H1 (cell line): ENCODE data around the gene TGIF1. TPM values are rescaled to one million over a fixed set of nuclear protein-coding genes. Genes with fewer than 3 reads are reported as not detected.

Source experiments
- CTCF ChIA-PET: fragments of 300-600 bp; sonication (Branson Sonifier 250); formaldehyde crosslinking; loops from one replicate; lab custom pipeline; 2021; ENCODE audit not compliant: partially characterized antibody; lab: Charles Lee
- POLR2A ChIA-PET: fragments of 300-600 bp; sonication (Branson Sonifier 250); formaldehyde crosslinking; loops from one replicate; lab custom pipeline; 2021; ENCODE audit warnings: inconsistent platforms; ENCODE audit not compliant: partially characterized antibody; lab: Charles Lee
- DNase-seq, 2 experiments: peaks; one replicate each; pipeline versions ENCODE4 v3.0.0 to v3.0.0-alpha.2; 2010 to 2022; ENCODE audit warnings: low spot score in 2 of 2, low read depth in 1 of 2, mixed read lengths in 1 of 2
- FAIRE-seq: peaks from 2 replicates; lab custom pipeline; 2011; peaks lifted over from hg19 to GRCh38; lab: Jason Lieb, UNC
- H2AFZ ChIP-seq: 2 replicates; pipeline ENCODE4 v1.8.1; 2012; ENCODE audit warnings: low read length, inconsistent platforms
- H2AK5ac ChIP-seq: 2 replicates; pipeline ENCODE4 v1.6.1; 2013; ENCODE audit warnings: low read depth, low read length
- H2BK120ac ChIP-seq: replicated peaks from 2 replicates; pipeline ENCODE3; 2013; ENCODE audit warnings: low read depth, low read length, inconsistent platforms
- H2BK12ac ChIP-seq: 2 replicates; pipeline ENCODE4 v1.6.1; 2013; ENCODE audit warnings: low read depth, low read length
- H2BK15ac ChIP-seq: 2 replicates; pipeline ENCODE4 v1.6.1; 2013; ENCODE audit warnings: low read length
- H2BK20ac ChIP-seq: 2 replicates; pipeline ENCODE4 v1.6.1; 2013; ENCODE audit warnings: low read length
- H2BK5ac ChIP-seq: 2 replicates; pipeline ENCODE4 v1.6.1; 2013; ENCODE audit warnings: low read depth, low read length
- H3K14ac ChIP-seq: 2 replicates; pipeline ENCODE4 v1.6.1; 2013; ENCODE audit warnings: inconsistent platforms; ENCODE audit not compliant: insufficient read length
- H3K18ac ChIP-seq: 2 replicates; pipeline ENCODE4 v1.6.1; 2013; ENCODE audit warnings: low read length; ENCODE audit errors: extremely low read depth
- H3K23ac ChIP-seq: 2 replicates; pipeline ENCODE4 v1.6.1; 2013; ENCODE audit warnings: inconsistent platforms; ENCODE audit not compliant: insufficient read length
- H3K23me2 ChIP-seq: 2 replicates; pipeline ENCODE4 v1.6.1; 2013; ENCODE audit warnings: low read depth, low read length
- H3K27ac ChIP-seq: 2 replicates; pipeline ENCODE4 v1.6.1; 2011; ENCODE audit warnings: low read depth, low read length, inconsistent platforms
- H3K27me3 ChIP-seq, 4 experiments: replicated peaks in 1 of 4; 1 replicate in 1 of 4; 2 replicates in 3 of 4; pipeline versions ENCODE4 v1.6.1 to v1.8.1; 2011 to 2013; ENCODE audit warnings: low read length in 3 of 4, mild to moderate bottlenecking in 3 of 4, inconsistent platforms in 2 of 4, mixed read lengths in 2 of 4, moderate library complexity in 1 of 4; ENCODE audit not compliant: control insufficient read depth in 3 of 4, insufficient read depth in 3 of 4; ENCODE audit errors: extremely low read depth in 1 of 4
- H3K36me3 ChIP-seq, 4 experiments: 2 replicates each; pipeline versions ENCODE4 v1.6.1 to v1.8.1; 2011 to 2013; ENCODE audit warnings: mild to moderate bottlenecking in 4 of 4, low read length in 3 of 4, moderate library complexity in 2 of 4, control low read depth in 1 of 4, inconsistent platforms in 1 of 4; ENCODE audit not compliant: insufficient read depth in 4 of 4, control insufficient read depth in 2 of 4
- H3K4ac ChIP-seq: replicated peaks from 2 replicates; pipeline ENCODE3; 2013; ENCODE audit warnings: low read length, low read depth, mixed read lengths, inconsistent platforms; ENCODE audit not compliant: insufficient read length
- H3K4me1 ChIP-seq, 4 experiments: replicated peaks in 1 of 4; 1 replicate in 1 of 4; 2 replicates in 3 of 4; pipeline versions ENCODE4 v1.6.1 to v1.8.1; 2011 to 2013; ENCODE audit warnings: low read length in 3 of 4, inconsistent platforms in 2 of 4, mixed read lengths in 1 of 4; ENCODE audit not compliant: insufficient read depth in 4 of 4, control insufficient read depth in 3 of 4
- H3K4me2 ChIP-seq, 2 experiments: 2 replicates each; pipeline versions ENCODE4 v1.6.1 to v1.8.1; 2011 to 2013; ENCODE audit warnings: low read depth in 2 of 2, low read length in 2 of 2, control low read depth in 1 of 2, inconsistent platforms in 1 of 2, mild to moderate bottlenecking in 1 of 2; ENCODE audit not compliant: insufficient read depth in 1 of 2
- H3K4me3 ChIP-seq, 4 experiments: fragments of 200-600, 300-600 bp in 1 of 4; sonication (generic), shearing (Covaris generic), sonication (Bioruptor Twin) in 1 of 4; 2 replicates each; pipeline versions ENCODE4 v1.5.1 to v1.8.1; 2011 to 2016; ENCODE audit warnings: low read length in 4 of 4, low read depth in 3 of 4, control low read depth in 2 of 4, inconsistent platforms in 2 of 4, mild to moderate bottlenecking in 2 of 4, mixed read lengths in 1 of 4, moderate library complexity in 1 of 4; ENCODE audit not compliant: insufficient read depth in 2 of 4; ENCODE audit errors: extremely low read depth in 1 of 4
- H3K56ac ChIP-seq: replicated peaks from 2 replicates; pipeline ENCODE3; 2013; ENCODE audit warnings: low read depth, mild to moderate bottlenecking, mixed read lengths, low read length, inconsistent platforms; ENCODE audit not compliant: insufficient read length
- H3K79me1 ChIP-seq: 2 replicates; pipeline ENCODE4 v1.6.1; 2013; ENCODE audit warnings: low read depth, low read length, control low read depth
- H3K79me2 ChIP-seq, 2 experiments: 2 replicates each; pipeline versions ENCODE4 v1.6.1 to v1.8.1; 2012 to 2013; ENCODE audit warnings: low read length in 2 of 2, mild to moderate bottlenecking in 2 of 2, inconsistent platforms in 1 of 2; ENCODE audit not compliant: insufficient read depth in 2 of 2, control insufficient read depth in 1 of 2
- H3K9ac ChIP-seq, 4 experiments: replicated peaks in 1 of 4; 1 replicate in 1 of 4; 2 replicates in 3 of 4; pipeline versions ENCODE4 v1.6.1 to v1.8.1; 2011 to 2013; ENCODE audit warnings: low read depth in 3 of 4, low read length in 3 of 4, control low read depth in 2 of 4, mild to moderate bottlenecking in 2 of 4, moderate library complexity in 2 of 4, inconsistent platforms in 1 of 4; ENCODE audit errors: extremely low read depth in 1 of 4
- H3K9me3 ChIP-seq, 2 experiments: 2 replicates each; pipeline versions ENCODE4 v1.6.1 to v1.8.1; 2012 to 2013; ENCODE audit warnings: mild to moderate bottlenecking in 2 of 2, moderate library complexity in 2 of 2, control low read depth in 1 of 2, inconsistent platforms in 1 of 2, low read depth in 1 of 2, low read length in 1 of 2, mixed read lengths in 1 of 2; ENCODE audit not compliant: insufficient read depth in 2 of 2
- H4K20me1 ChIP-seq, 2 experiments: replicated peaks in 1 of 2; 2 replicates each; pipeline versions ENCODE3 to v1.8.1; 2011 to 2013; ENCODE audit warnings: inconsistent platforms in 2 of 2, low read length in 2 of 2, mild to moderate bottlenecking in 1 of 2; ENCODE audit not compliant: insufficient read depth in 2 of 2, control insufficient read depth in 1 of 2
- H4K5ac ChIP-seq: 2 replicates; pipeline ENCODE4 v1.6.1; 2013; ENCODE audit warnings: low read length, low read depth, mixed read lengths, inconsistent platforms; ENCODE audit not compliant: insufficient read length
- H4K8ac ChIP-seq: 2 replicates; pipeline ENCODE4 v1.8.0; 2013; ENCODE audit warnings: mild to moderate bottlenecking, moderate library complexity, low read length, inconsistent platforms; ENCODE audit not compliant: insufficient read depth; ENCODE audit errors: extremely low read depth
- H4K91ac ChIP-seq: replicated peaks from 2 replicates; pipeline ENCODE3; 2013; ENCODE audit warnings: low read length, mixed read lengths, inconsistent platforms; ENCODE audit not compliant: insufficient read length
- CREB1 ChIP-seq: IDR thresholded peaks from 2 replicates; pipeline ENCODE4 v1.6.1; 2012; ENCODE audit warnings: inconsistent platforms
- CTCF ChIP-seq, 3 experiments: IDR thresholded peaks; 1 replicate in 2 of 3; 2 replicates in 1 of 3; pipeline versions ENCODE4 v1.5.1 to v1.6.1; 2011; ENCODE audit warnings: low read length in 3 of 3, mild to moderate bottlenecking in 3 of 3, inconsistent platforms in 2 of 3, low read depth in 1 of 3, moderate library complexity in 1 of 3; ENCODE audit not compliant: insufficient read depth in 1 of 3; ENCODE audit errors: control extremely low read depth in 1 of 3
- KDM1A ChIP-seq: fragments of 200-600, 300-600 bp; sonication (generic); IDR thresholded peaks from 2 replicates; pipeline ENCODE4 v1.7.1; 2016; ENCODE audit warnings: mild to moderate bottlenecking, low read length, borderline replicate concordance
- NANOG ChIP-seq: IDR thresholded peaks from 2 replicates; pipeline ENCODE4 v1.6.1; 2011; ENCODE audit warnings: low read length, low read depth, mild to moderate bottlenecking, inconsistent platforms; ENCODE audit not compliant: insufficient read depth, poor library complexity, severe bottlenecking
- WGBS, 2 experiments: shearing (Covaris generic) in 1 of 2; methylation state at CpG; one replicate each; pipeline versions ENCODE4 v1.1.6 to v1.1.7; 2013 to 2015; ENCODE audit warnings: low lambda C conversion rate in 2 of 2, mixed read lengths in 2 of 2, inconsistent platforms in 1 of 2, low coverage in 1 of 2, missing lambda C conversion rate in 1 of 2; ENCODE audit not compliant: insufficient replicate concordance in 2 of 2, insufficient coverage in 1 of 2, insufficient read length in 1 of 2; ENCODE audit errors: extremely low coverage in 1 of 2, missing lambda C conversion rate in 1 of 2; 5-methylcytosine and 5-hydroxymethylcytosine counted together
- polyA plus RNA-seq, 7 experiments: library from polyadenylated mRNA; depleted of rRNA in 3 of 7; stranded (reverse) in 5 of 7; unstranded in 2 of 7; fragments of >200 nt in 5 of 7; fragments of 200-250 nt in 2 of 7; gene quantifications; 1 replicate in 5 of 7; 2 replicates in 1 of 7; 4 replicates in 1 of 7; pipeline versions ENCODE4 v1.2.1 to v1.2.3, GENCODE V29; 2011 to 2013; ENCODE audit warnings: missing spikeins in 2 of 7, mixed read lengths in 2 of 7
- total RNA-seq: library from RNA; stranded (reverse); fragmentation: NEBNext Ultra II Directional; extraction: Animal tissue kit (Norgen Biotek cat#: 25700); gene quantifications from 2 replicates; pipeline ENCODE4 v1.2.1, GENCODE V29; 2021

The TGIF1 gene
- total and polyA plus RNA-seq, 2 of the 8 experiments (the other 6 are each of a cell fraction or from before 2014, with no cell fraction given): 256 to 262 TPM

- no peaks in the 10 kb centered on the region for H3K36me3 ChIP-seq
- no peak overlapping the region for H2BK5ac ChIP-seq
- no peaks in the 10 kb centered on the region for H3K79me1 ChIP-seq
- ChIA-PET POLR2A (no interaction called here), CTCF (no interaction called here)
- no peak for DNase-seq
- no peak overlapping the region for H2BK20ac ChIP-seq
- no peak overlapping the region for H4K91ac ChIP-seq
- FAIRE-seq: no peak
- WGBS, 2 experiments: 79% methylated on average over 4 of the region's 4 CpGs; no CpG with 5 or more reads in 1 of the 2 experiments
- no peak overlapping the region for H3K9ac ChIP-seq
- no peaks in the 10 kb centered on the region for H3K9me3 ChIP-seq
- H3K56ac ChIP-seq: no peak overlapping the region
- H3K79me2 ChIP-seq: no peaks in the 10 kb centered on the region
- no peak overlapping the region for H2AFZ ChIP-seq
- H3K4ac ChIP-seq: no peak overlapping the region
- no peaks in the 10 kb centered on the region for H4K20me1 ChIP-seq
- H3K4me3 ChIP-seq: no peak overlapping the region
- no peak overlapping the region for H4K8ac ChIP-seq
- H3K4me2 ChIP-seq: no peak overlapping the region
- no peak overlapping the region for H2BK120ac ChIP-seq
- no peak overlapping the region for H2BK12ac ChIP-seq
- H2BK15ac ChIP-seq: no peak overlapping the region
- peaks cover 0 to 11% (median 4%) of the 10 kb centered on the region in 4 experiments; a peak in 6 of 7 replicates for H3K4me1 ChIP-seq
- no peak overlapping the region for H3K18ac ChIP-seq
- H3K23ac ChIP-seq: no peak overlapping the region
- H3K14ac ChIP-seq: no peak overlapping the region
- no peak overlapping the region for H4K5ac ChIP-seq
- peaks cover 5% of the 10 kb centered on the region for H3K23me2 ChIP-seq
- TF ChIP-seq NANOG (no peak), KDM1A (no peak), CREB1 (no peak), CTCF (IDR thresholded peaks at IDR 0.05; ENCODE audit: control extremely low read depth in 1 of 3, insufficient read depth in 1 of 3, low read depth in 1 of 3, low read length in 3 of 3) (no peak)
- H2AK5ac ChIP-seq: no peak overlapping the region
- H3K27me3 ChIP-seq: no peaks in the 10 kb centered on the region; a peak in 3 of 7 replicates
- H3K27ac ChIP-seq: no peak overlapping the region
Measured at GRCh38 chr18:3502650-3503049, 52.7 kb downstream of the TGIF1 start.
